Keratinocyte (primary cell): ENCODE results near the gene CCDC9.

Experiments used
- EZH2 ChIP-seq: IDR thresholded peaks from one replicate; pipeline ENCODE4 v1.6.1; 2012; ENCODE audit warnings: inconsistent platforms, mild to moderate bottlenecking, low read length, moderate library complexity
- TF ChIP-seq, protein P1 (sequence below), 3 experiments: IDR thresholded peaks in 1 of 3; conservative IDR thresholded peaks in 1 of 3; optimal IDR thresholded peaks in 1 of 3; 2 replicates in 2 of 3; 3 replicates in 1 of 3; pipeline versions ENCODE3 to v1.5.1; 2011; ENCODE audit warnings: low read length in 3 of 3, mild to moderate bottlenecking in 3 of 3, moderate library complexity in 2 of 3, control low read depth in 1 of 3, inconsistent platforms in 1 of 3; ENCODE audit not compliant: insufficient read depth in 2 of 3; ENCODE audit errors: extremely low read depth in 1 of 3

DNA sequence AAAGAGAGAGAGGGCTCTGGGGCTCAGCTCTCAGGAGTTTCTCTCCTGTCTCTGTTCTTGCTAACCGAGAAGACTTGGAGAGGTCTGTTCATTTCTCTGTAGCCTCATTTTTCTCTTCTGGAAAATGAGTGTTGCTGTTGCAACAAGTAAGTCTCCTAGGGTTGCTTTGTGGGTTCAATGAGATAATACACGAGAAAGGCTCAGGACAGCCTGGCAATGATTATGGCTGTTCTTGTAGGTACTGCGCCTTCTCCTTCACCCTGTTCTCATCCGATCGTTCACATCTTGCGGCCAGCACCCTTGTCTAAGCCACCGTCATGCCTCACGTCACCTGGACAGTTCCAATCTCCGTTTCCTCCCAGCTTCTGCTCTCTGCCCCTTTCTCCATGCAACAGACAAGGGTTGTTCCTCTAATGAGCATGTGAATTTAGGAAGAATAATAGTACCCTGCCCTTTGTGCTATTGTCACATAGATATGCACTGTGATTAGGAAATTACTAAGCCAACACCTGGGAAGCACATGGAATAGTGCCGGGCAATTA is 57.5 kb downstream of the CCDC9 start:
- TF ChIP-seq, protein P1, sequence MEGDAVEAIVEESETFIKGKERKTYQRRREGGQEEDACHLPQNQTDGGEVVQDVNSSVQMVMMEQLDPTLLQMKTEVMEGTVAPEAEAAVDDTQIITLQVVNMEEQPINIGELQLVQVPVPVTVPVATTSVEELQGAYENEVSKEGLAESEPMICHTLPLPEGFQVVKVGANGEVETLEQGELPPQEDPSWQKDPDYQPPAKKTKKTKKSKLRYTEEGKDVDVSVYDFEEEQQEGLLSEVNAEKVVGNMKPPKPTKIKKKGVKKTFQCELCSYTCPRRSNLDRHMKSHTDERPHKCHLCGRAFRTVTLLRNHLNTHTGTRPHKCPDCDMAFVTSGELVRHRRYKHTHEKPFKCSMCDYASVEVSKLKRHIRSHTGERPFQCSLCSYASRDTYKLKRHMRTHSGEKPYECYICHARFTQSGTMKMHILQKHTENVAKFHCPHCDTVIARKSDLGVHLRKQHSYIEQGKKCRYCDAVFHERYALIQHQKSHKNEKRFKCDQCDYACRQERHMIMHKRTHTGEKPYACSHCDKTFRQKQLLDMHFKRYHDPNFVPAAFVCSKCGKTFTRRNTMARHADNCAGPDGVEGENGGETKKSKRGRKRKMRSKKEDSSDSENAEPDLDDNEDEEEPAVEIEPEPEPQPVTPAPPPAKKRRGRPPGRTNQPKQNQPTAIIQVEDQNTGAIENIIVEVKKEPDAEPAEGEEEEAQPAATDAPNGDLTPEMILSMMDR (optimal IDR thresholded peaks at IDR 0.05 in 1 of 3, IDR thresholded peaks at IDR 0.05 in 1 of 3, conservative IDR thresholded peaks at IDR 0.05 in 1 of 3; ENCODE audit: extremely low read depth in 1 of 3, insufficient read depth in 2 of 3, low read length in 3 of 3) = no peak
- TF ChIP-seq EZH2 = no peak
